Progenitor cell of endocrine pancreas (in vitro differentiated cells): ENCODE measurements around the gene SNX30. TPM values are rescaled to one million over a fixed set of nuclear protein-coding genes. Genes with fewer than 3 reads are reported as not detected.

Source experiments
- DNase-seq: peaks from one replicate; pipeline ENCODE4 v3.0.0; 2021; ENCODE audit warnings: low spot score; ENCODE audit not compliant: unreplicated experiment
- H3K27ac Mint-ChIP-seq: 2 replicates; pipeline ENCODE4 v1.8.0; 2021; ENCODE audit warnings: mild to moderate bottlenecking, moderate library complexity, mixed read lengths
- H3K27me3 Mint-ChIP-seq: 2 replicates; pipeline ENCODE4 v1.8.0; 2021; ENCODE audit warnings: mixed read lengths
- H3K36me3 Mint-ChIP-seq: 2 replicates; pipeline ENCODE4 v1.8.0; 2022; ENCODE audit warnings: mixed read lengths; ENCODE audit not compliant: insufficient read depth
- H3K4me1 Mint-ChIP-seq: 2 replicates; pipeline ENCODE4 v1.8.0; 2021; ENCODE audit warnings: low read depth, mixed read lengths
- H3K4me3 Mint-ChIP-seq: 2 replicates; pipeline ENCODE4 v1.8.0; 2021; ENCODE audit warnings: low read depth, mild to moderate bottlenecking, moderate library complexity, mixed read lengths
- H3K9me3 Mint-ChIP-seq: 2 replicates; pipeline ENCODE4 v1.8.0; 2021; ENCODE audit warnings: low read depth, mixed read lengths
- total RNA-seq: library from RNA; stranded (reverse); gene quantifications from 2 replicates; pipeline ENCODE4 v1.2.1, GENCODE V29; 2021
- TF ChIP-seq, protein P1 (sequence below): fragments of 200-600 bp; sonication (generic); IDR thresholded peaks from one replicate; pipeline ENCODE4 v1.5.0; 2021; ENCODE audit warnings: antibody characterized with exemption, mild to moderate bottlenecking; ENCODE audit not compliant: unreplicated experiment

The SNX30 gene
- total RNA-seq, 1 donor from 2014 or later = 13.4 TPM

DNA sequence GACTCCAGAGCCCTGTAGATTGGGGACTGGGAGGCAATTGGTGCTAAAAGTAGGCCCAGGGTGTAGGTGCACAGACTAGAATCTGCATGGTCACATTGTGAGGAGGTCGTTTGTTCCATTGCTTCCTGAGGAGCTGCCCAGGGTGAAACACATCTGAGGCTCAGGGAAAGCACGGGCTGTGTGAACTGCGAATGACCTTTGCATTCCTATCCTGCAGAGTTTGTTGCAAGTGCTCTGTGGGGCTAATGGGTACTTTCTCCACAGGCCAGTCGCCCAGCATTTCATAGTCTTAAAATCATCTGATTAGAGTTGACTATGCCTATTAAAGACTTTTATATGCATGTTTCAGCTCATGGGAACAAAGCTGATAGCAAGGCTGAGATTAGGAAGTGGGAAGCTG lies 154.5 kb downstream of the SNX30 start:
- Mint-ChIP-seq H3K27me3 (peaks cover 5% of the 10 kb centered on the region), H3K4me3 (no peak overlapping the region), H3K36me3 (no peaks in the 10 kb centered on the region), H3K4me1 (peaks cover 8% of the 10 kb centered on the region), H3K27ac (peak overlapping the region; percentile 85), H3K9me3 (no peaks in the 10 kb centered on the region)
- TF ChIP-seq, protein P1, sequence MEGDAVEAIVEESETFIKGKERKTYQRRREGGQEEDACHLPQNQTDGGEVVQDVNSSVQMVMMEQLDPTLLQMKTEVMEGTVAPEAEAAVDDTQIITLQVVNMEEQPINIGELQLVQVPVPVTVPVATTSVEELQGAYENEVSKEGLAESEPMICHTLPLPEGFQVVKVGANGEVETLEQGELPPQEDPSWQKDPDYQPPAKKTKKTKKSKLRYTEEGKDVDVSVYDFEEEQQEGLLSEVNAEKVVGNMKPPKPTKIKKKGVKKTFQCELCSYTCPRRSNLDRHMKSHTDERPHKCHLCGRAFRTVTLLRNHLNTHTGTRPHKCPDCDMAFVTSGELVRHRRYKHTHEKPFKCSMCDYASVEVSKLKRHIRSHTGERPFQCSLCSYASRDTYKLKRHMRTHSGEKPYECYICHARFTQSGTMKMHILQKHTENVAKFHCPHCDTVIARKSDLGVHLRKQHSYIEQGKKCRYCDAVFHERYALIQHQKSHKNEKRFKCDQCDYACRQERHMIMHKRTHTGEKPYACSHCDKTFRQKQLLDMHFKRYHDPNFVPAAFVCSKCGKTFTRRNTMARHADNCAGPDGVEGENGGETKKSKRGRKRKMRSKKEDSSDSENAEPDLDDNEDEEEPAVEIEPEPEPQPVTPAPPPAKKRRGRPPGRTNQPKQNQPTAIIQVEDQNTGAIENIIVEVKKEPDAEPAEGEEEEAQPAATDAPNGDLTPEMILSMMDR = no peak
- no peak for DNase-seq

DNA sequence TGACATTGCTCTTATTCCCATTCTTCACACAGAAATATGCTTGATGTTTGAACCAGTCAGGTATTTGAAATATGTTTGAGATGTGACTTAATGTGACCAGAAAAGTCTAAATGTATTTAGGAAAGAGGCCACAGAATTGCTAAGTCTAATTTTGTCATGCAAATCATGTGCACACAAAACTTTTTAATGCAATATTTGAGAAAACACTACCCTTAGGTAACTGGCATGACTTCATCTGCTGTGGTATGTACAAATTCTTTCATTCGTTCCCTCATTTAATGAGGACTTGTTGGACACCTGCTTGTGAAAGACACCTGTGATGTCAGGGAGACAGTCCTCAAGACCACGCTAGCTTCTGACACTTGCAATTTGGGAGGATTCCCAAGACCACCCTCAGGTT lies 161.2 kb downstream of the SNX30 start:
- H3K27ac Mint-ChIP-seq = no peak overlapping the region
- no peak overlapping the region for H3K4me3 Mint-ChIP-seq
- no peaks in the 10 kb centered on the region for H3K36me3 Mint-ChIP-seq
- DNase-seq = no peak
- TF ChIP-seq, protein P1 = no peak
- H3K4me1 Mint-ChIP-seq = no peaks in the 10 kb centered on the region
- peaks cover 13% of the 10 kb centered on the region for H3K27me3 Mint-ChIP-seq
- H3K9me3 Mint-ChIP-seq = no peaks in the 10 kb centered on the region

DNA sequence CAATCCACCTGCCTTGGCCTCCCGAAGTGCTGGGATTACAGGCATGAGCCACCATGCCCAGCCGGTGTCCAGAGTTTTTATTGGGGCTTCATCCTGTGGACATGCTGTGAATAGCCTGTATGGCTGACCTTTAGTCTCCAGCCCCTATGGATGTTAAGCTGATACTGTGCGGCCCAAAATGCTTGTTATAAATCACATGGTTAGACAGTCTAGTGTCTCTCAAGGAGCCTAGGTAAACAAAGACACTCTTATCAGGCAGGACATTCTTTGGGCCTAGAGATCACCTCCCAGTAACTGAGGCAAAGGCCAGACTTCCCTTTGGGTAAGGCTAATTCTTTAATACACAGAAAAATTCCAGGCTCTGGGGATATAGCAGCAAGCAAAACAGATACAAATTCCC lies 162.1 kb downstream of the SNX30 start:
- H3K36me3 Mint-ChIP-seq = no peaks in the 10 kb centered on the region
- no peak overlapping the region for H3K27ac Mint-ChIP-seq
- no peak for DNase-seq
- no peaks in the 10 kb centered on the region for H3K9me3 Mint-ChIP-seq
- peaks cover 13% of the 10 kb centered on the region for H3K27me3 Mint-ChIP-seq
- H3K4me3 Mint-ChIP-seq = no peak overlapping the region
- TF ChIP-seq, protein P1 = no peak
- no peaks in the 10 kb centered on the region for H3K4me1 Mint-ChIP-seq

DNA sequence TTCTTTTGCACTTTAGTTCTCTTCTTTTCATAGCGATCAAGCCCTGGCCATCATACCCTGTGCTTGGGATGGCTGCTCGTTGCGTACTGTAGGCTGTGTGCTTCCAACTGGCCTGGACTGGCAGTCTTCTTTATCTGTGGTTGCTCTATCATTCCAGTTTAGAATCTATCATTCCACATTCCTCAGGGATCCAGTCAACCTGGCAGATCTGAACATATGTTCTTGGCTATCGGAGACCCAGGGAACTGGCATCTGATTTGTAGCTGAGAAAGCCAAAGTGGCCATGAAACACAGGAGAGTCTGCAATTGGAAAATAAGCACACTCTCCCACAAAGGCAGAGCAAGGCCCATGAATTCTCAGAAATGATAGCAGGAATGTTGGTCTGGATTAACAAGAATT lies 162.8 kb downstream of the SNX30 start:
- Mint-ChIP-seq H3K4me3 (no peak overlapping the region), H3K27ac (no peak overlapping the region), H3K4me1 (no peaks in the 10 kb centered on the region), H3K36me3 (no peaks in the 10 kb centered on the region), H3K27me3 (peaks cover 13% of the 10 kb centered on the region), H3K9me3 (no peaks in the 10 kb centered on the region)
- TF ChIP-seq, protein P1 = no peak
- DNase-seq = no peak

GRCh38 chr9:112914524-112914923 lies 164.0 kb downstream of the SNX30 start:
- Mint-ChIP-seq H3K4me3 (no peak overlapping the region), H3K27me3 (peaks cover 20% of the 10 kb centered on the region), H3K36me3 (no peaks in the 10 kb centered on the region), H3K4me1 (no peaks in the 10 kb centered on the region), H3K9me3 (no peaks in the 10 kb centered on the region), H3K27ac (no peak overlapping the region)
- no peak for DNase-seq
- TF ChIP-seq, protein P1 = no peak
